ENCODE data around the gene AXIN2. TPM values are rescaled to one million over a fixed set of nuclear protein-coding genes. Genes with fewer than 3 reads are reported as not detected.

Gene AXIN2
- total RNA-seq, 1 donor from 2014 or later: 0.27 TPM

- ChIA-PET POLR2A (no interaction called here), CTCF (no interaction called here)
- Mint-ChIP-seq H3K4me1 (no peaks in the 10 kb centered on the region), H3K36me3 (ENCODE audit: low read depth) (no peaks in the 10 kb centered on the region), H3K27ac (no peak overlapping the region), H3K9me3 (peaks cover 3% of the 10 kb centered on the region), H3K27me3 (peaks cover 10% of the 10 kb centered on the region), H3K4me3 (no peak overlapping the region)
- DNase-seq (no peak), ATAC-seq (ENCODE audit: low read depth) (no peak)
- intact Hi-C loops (cut with micrococcal nuclease): no loop called here
- TF ChIP-seq CTCF (IDR thresholded peaks at IDR 0.05): no peak
These were observed 45.2 kb downstream of the AXIN2 start for GRCh38 chr17:65515959-65516948.

- Mint-ChIP-seq H3K9me3 (peaks cover 3% of the 10 kb centered on the region), H3K36me3 (ENCODE audit: low read depth) (no peaks in the 10 kb centered on the region), H3K4me1 (no peaks in the 10 kb centered on the region), H3K27ac (no peak overlapping the region), H3K27me3 (peaks cover 12% of the 10 kb centered on the region), H3K4me3 (no peak overlapping the region)
- ATAC-seq (ENCODE audit: low read depth): no peak
- ChIA-PET POLR2A (no interaction called here), CTCF (no interaction called here)
- intact Hi-C loops (cut with micrococcal nuclease): no loop called here
- DNase-seq: no peak
- no peak for TF ChIP-seq CTCF (IDR thresholded peaks at IDR 0.05)
These were observed 45.9 kb downstream of the AXIN2 start for GRCh38 chr17:65515512-65515911.

- no peaks in the 10 kb centered on the region for H3K36me3 Mint-ChIP-seq (ENCODE audit: low read depth)
- H3K9me3 Mint-ChIP-seq: peaks cover 3% of the 10 kb centered on the region
- ChIA-PET CTCF (no interaction called here), POLR2A (no interaction called here)
- no peak overlapping the region for H3K27ac Mint-ChIP-seq
- H3K27me3 Mint-ChIP-seq: peaks cover 14% of the 10 kb centered on the region
- no peaks in the 10 kb centered on the region for H3K4me1 Mint-ChIP-seq
- TF ChIP-seq CTCF (IDR thresholded peaks at IDR 0.05): no peak
- ATAC-seq (ENCODE audit: low read depth) (no peak), DNase-seq (no peak)
- intact Hi-C loops (cut with micrococcal nuclease): no loop called here
- H3K4me3 Mint-ChIP-seq: no peak overlapping the region
These were observed 46.9 kb downstream of the AXIN2 start for GRCh38 chr17:65514541-65514940.

GRCh38 chr17:65514082-65514481, 47.4 kb downstream of the AXIN2 start:
- H3K4me3 Mint-ChIP-seq: no peak overlapping the region
- ChIA-PET CTCF (no interaction called here), POLR2A (no interaction called here)
- no peak for DNase-seq
- no peaks in the 10 kb centered on the region for H3K4me1 Mint-ChIP-seq
- intact Hi-C loops (cut with micrococcal nuclease): no loop called here
- H3K9me3 Mint-ChIP-seq: peaks cover 3% of the 10 kb centered on the region
- no peak overlapping the region for H3K27ac Mint-ChIP-seq
- TF ChIP-seq CTCF (IDR thresholded peaks at IDR 0.05): no peak
- peaks cover 14% of the 10 kb centered on the region for H3K27me3 Mint-ChIP-seq
- ATAC-seq (ENCODE audit: low read depth): no peak
- H3K36me3 Mint-ChIP-seq (ENCODE audit: low read depth): no peaks in the 10 kb centered on the region

- CTCF ChIA-PET: no interaction called here
- intact Hi-C loops (cut with micrococcal nuclease): no loop called here
- Mint-ChIP-seq H3K4me3 (no peak overlapping the region), H3K27me3 (peaks cover 11% of the 10 kb centered on the region), H3K9me3 (no peaks in the 10 kb centered on the region), H3K4me1 (no peaks in the 10 kb centered on the region), H3K36me3 (ENCODE audit: low read depth) (no peaks in the 10 kb centered on the region), H3K27ac (no peak overlapping the region)
- DNase-seq (no peak), ATAC-seq (ENCODE audit: low read depth) (no peak)
- no peak for TF ChIP-seq CTCF (IDR thresholded peaks at IDR 0.05)
- POLR2A ChIA-PET: no interaction called here
These were observed 50.1 kb downstream of the AXIN2 start for GRCh38 chr17:65511316-65511715.
